ENCODE results near the gene ABHD4.

ABHD4 gene

DNA sequence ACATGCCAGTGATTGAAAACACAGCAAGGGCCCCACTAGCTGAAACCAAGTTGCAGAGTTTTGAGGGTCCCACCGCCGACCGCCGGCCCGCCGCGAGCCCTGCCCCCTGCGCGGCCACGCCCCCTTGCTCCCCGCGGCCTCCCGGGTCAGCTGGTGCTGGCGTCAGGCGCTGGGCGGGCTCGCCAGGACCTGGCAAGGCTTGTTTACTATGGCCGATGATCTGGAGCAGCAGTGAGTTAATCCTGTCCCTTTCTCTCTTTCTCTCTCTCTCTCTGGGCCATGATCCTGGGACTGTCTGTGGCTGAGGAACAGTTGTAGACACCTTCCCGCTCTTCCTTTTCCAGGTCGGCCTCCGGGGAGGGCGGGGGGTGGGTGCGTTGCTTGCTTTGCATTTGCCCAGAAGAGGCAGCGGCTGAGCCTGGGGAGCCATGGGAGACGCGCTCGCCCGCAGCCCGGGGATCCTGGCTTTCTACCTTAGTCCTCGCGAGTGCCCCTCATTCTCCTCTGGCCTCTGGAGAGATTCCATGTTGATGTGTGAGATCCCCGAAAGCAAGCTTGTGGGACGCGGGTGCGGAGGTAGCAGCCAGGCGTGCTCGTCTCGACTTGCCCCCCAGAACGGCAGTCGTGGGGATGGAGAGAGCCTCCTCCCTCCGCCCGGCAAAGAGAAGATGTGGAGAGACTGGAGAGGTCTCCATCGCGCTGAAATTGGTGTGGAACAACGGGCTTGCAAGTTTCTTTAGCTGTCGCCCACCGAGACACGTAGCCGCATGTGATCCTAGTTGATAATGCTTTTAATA, at the start of gene ABHD4:
Gene ABHD4, plus strand, starts transcription at position 202 of the 797 bp plus-strand sequence. Its CDS starts 7 bp downstream, at position 209.
- peak; percentile 61 to 68 for DNase-seq

- DNase-seq, result peak in 1 of 2 donors; percentile 32
Observed at GRCh38 chr14:22549324-22549962, 48.7 kb upstream of the ABHD4 start.

DNA sequence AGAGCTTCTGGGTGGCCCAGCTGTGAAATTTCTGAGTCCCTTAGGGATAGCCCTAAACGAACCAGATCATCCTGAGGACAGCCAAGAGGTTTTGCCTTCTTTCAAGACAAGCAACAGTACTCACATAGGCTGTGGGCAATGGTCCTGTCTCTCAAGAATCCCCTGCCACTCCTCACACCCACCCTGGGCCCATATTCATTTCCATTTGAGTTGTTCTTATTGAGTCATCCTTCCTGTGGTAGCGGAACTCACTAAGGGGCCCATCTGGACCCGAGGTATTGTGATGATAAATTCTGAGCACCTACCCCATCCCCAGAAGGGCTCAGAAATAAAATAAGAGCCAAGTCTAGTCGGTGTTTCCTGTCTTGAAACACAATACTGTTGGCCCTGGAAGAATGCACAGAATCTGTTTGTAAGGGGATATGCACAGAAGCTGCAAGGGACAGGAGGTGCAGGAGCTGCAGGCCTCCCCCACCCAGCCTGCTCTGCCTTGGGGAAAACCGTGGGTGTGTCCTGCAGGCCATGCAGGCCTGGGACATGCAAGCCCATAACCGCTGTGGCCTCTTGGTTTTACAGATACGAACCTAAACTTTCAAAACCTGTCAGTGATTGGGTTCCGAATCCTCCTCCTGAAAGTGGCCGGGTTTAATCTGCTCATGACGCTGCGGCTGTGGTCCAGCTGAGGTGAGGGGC, 48.0 kb upstream of the ABHD4 start:
- DNase-seq, result peak; percentile 72 to 77

DNA sequence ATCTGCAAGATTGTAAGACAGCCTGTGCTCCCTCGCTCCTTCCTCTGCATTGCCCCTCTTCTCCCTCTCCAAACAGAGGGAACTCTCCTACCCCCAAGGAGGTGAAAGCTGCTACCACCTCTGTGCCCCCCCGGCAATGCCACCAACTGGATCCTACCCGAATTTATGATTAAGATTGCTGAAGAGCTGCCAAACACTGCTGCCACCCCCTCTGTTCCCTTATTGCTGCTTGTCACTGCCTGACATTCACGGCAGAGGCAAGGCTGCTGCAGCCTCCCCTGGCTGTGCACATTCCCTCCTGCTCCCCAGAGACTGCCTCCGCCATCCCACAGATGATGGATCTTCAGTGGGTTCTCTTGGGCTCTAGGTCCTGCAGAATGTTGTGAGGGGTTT, 46.5 kb upstream of the ABHD4 start:
- DNase-seq, result no peak

DNA sequence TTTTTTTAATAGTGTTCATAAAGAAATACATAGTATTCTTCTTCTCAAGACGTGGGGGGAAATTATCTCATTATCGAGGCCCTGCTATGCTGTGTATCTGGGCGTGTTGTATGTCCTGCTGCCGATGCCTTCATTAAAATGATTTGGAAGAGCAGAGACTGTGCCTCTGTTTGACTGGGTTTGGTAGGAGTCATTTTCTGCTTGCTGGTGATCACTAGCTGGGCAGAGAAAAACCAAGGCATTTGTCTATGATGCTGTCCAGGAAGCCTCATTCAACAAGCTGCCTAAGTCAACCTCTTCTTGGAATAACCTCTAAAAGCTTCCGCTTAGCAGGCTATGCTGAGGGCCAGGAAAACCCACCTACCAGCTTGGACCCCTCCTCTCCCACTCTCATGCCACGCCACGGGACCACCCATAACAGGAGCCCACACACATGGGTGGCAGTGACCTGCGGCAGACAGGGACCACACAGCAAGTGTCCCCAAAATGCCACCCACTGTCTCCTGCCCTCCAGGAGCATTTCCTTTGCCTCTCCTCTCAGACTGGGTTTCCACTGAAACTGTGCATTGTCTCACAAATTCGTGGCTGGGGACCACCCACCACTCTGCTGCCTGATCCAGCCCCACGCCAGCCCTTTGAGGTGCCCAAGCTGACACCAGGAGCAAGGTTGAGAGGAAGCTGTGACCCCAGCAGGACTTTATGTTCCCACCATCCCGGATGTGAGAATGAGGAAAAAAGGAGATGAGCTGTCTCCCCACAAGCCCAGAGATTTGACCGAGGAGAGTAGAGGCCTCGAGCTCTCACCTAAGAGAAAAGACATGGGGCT, 45.9 kb upstream of the ABHD4 start:
- DNase-seq, result no peak

GRCh38 chr14:22552827-22553076, 45.3 kb upstream of the ABHD4 start:
- DNase-seq, result no peak

- no peak for DNase-seq
Observed at GRCh38 chr14:22553445-22553844, 44.7 kb upstream of the ABHD4 start.

DNA sequence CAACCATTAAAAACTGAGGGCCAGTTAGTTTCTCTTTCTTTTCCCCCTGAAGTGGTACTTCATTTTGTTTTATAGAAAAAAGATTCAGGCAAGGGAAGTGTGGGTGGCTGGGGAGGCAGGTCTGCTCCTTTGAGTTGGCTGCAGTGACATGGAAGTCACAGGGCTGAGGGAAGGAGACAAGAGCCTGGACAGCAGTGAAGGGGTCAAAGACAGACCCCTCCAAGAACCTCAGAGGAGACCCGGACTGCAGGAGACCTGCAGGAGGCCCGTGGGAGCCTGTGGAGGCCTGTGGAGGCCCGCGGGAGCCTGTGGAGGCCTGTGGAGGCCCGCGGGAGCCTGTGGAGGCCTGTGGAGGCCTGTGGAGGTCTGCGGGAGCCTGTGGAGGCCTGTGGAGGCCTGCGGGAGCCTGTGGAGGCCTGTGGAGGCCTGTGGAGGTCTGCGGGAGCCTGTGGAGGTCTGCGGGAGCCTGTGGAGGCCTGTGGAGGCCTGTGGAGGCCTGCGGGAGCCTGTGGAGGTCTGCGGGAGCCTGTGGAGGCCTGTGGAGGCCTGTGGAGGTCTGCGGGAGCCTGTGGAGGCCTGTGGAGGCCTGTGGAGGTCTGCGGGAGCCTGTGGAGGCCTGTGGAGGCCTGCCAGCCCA, 44.1 kb upstream of the ABHD4 start:
- DNase-seq, result peak in 1 of 2 donors; percentile 45

- DNase-seq, result peak in 1 of 2 donors; percentile 43
Observed at GRCh38 chr14:22554498-22555383, 43.4 kb upstream of the ABHD4 start.

DNA sequence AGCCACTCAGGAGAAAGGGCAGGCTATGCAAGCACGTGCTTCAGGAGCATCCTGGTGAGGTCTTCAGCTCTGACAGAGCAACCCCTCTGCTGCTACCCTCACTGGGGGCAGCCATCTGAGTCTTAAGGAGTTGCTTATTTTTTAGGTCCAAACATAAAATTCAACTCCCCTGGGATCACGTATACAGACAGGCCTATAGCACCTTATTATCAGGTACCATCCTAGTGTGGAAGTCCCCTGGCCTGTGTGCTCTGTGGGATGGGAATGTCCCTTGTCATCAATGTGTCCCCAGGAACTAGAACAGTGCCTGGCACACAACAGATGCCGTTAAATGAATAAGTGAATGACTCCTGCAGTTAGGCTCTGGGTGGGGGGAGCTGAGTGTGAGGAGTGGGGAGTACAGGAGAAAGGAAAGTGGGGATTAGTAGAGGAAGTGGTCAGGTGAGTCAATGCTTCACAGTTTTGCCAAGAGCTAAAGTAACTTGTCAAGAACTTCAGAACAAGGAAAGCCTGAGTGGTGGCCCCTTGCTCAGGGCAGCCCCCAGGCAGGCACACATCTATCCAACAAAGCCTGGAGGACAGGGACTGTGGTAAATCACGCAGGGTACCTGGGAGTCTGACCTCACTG, 42.6 kb upstream of the ABHD4 start:
- peak; percentile 74 to 77 for DNase-seq

DNA sequence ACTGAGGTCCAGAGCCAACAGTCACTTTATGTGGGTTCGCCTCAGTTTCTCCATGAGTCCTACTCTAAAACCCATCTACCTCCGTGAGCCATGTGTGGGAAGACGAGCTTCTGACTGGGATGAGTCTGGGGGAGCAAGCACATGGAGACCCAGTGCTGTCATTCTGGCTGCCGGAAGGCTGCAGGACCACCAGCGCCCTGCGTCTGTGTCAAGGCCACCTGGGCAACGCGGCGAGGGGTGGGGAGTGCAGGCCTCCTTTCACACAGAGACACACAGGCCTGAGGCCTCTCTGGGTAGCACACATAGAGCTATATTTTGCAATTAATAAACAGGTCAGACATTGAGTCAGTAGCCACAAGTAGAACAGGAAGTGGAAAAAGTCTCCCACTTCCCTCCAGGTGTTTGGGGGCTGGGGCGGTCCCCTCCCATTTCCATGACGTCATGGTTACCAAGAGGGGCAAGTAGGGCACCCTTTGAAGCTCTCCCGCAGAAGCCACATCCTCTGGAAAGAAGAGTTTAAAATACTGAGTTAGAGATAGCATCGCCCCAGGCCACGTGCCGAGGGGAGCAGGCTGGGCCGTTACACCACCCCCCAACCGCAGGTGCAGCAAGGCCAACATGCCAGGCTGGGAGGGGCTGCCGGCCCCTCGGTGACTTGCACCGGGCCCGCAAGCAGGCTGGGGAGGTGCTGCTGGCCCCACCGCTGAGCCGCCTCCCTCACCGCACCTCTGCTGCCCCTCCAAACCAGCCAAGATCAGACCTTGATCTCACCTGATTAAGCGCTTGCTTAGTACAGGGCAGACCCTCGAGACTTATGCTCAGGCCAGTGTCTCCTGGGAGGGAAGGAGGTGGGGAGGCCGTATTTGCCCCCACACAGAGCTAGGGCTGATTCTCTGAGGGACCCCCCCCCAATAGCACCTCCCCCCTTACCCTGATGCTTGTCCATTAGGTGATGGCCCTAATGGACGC, 41.8 kb upstream of the ABHD4 start:
- DNase-seq, result peak; percentile 94 to 95

GRCh38 chr14:22556990-22557623, 41.0 kb upstream of the ABHD4 start:
- DNase-seq, result peak; percentile 96

DNA sequence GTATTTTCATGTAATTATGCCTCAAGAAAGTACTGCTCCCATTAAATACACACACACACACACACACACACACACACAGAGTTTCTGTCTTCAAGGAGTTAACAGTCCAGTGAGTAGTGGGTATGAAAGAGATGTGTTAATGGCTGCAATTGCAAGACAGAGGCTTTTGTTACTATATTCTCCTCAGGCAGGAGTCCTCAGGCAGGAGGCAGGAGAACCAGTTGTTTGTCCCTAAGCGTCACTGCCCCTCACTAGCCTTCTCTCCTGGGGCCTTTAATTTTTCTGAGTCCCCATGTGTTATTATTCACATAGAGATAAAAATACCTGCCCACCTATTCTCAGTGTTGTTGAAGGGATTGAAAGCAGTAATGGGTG, 40.3 kb upstream of the ABHD4 start:
- no peak for DNase-seq

DNA sequence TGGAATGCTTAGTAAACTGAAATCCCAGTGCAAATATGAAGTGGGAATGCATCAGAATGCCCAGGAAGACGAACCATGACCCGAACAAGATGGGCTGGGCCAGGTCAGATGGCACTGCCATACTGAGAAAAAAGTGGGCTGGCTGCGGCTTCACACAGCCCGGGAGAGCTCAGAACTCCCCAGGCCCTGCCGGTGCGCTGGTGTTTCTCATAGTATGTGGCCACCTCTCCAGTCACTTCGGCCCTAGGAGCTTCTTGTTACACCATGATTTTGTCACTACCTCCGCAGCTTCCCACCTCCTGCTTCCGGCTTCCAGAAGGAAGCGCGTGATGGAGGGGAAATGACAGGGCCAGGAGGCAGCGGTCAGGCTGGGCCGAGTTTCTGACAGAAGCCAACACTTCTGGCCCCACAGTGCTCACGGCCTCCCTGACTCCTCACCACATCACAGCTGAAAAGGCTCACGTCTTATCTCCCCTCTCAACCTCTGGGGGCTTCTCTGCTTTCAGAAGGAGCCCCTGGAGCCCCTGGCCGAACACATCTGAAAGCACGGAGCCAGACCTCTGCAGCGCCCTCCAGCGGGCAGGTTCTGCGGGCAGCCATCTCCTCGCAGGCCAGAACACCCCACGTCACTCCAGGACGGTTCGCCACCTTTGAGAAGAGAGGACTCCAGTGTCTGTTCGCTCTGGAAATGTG, 39.7 kb upstream of the ABHD4 start:
- peak; percentile 68 to 77 for DNase-seq

- DNase-seq, result no peak
Observed at GRCh38 chr14:22559041-22559440, 39.1 kb upstream of the ABHD4 start.

- DNase-seq, result peak; percentile 53 to 57
Observed at GRCh38 chr14:22560662-22561365, 37.3 kb upstream of the ABHD4 start.

DNA sequence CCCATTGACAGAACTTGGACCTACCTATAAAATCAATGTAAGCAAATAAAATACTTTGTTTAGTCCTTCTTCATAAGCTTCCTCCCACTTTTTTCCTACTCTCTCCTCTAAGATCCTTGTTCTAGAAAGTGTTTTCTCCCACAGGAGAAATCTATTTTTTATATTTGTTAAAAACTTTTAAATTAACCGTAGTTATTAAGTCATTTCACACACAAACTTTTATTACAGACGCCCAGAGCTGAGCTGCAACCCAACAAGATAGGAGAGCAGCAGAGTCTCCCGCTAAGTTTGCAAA, 36.8 kb upstream of the ABHD4 start:
- no peak for DNase-seq
